Measurements from ENCODE around the gene UBE2Z.
"Not testable (repeated sequence)": the region's sequence is repeated elsewhere in the genome, so short reads cannot be mapped to it uniquely, and the experiment has no call there.

Gene UBE2Z

DNA sequence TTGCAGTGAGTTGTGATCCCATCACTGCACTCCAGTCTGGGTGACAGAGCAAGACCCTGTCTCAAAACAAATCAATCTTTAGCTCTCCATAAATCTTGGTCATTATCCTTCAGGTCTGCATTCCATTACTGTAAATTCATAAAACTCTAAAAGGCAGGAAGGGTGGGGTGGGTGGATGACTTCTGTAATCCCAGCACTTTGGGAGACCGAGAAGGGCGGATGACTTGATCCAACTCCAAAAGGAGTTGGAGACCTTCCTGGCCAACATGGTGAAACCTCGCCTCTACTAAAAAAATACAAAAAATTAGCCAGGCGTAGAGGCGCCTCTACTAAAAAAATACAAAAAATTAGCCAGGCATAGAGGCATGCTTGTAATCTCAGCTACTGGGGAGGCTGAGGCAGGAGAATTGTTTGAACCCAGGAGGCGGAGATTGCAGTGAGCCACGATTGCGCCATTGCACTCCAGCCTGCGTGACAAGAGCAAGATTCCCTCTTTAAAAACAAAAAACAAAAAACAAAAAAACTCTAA lies 2.2 kb upstream of the UBE2Z start:
- no peak for DNase-seq

DNA sequence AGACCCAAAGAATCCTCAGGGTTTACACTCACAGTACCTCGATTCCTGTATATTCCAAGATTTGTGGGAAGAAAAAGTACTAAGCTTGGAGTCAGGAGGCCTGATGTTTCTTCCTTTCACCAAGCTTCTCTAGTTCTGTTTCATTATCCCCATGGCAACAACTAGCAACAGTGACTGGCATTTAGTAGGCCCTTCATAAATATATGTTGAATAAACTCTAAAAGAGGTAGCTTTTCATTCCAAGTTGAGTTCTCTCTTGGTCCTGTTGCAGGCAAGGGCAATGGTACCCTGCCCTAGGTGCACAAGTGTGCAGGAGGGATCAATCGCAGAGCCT lies 527 bp upstream of the UBE2Z start:
- DNase-seq: no peak

DNA sequence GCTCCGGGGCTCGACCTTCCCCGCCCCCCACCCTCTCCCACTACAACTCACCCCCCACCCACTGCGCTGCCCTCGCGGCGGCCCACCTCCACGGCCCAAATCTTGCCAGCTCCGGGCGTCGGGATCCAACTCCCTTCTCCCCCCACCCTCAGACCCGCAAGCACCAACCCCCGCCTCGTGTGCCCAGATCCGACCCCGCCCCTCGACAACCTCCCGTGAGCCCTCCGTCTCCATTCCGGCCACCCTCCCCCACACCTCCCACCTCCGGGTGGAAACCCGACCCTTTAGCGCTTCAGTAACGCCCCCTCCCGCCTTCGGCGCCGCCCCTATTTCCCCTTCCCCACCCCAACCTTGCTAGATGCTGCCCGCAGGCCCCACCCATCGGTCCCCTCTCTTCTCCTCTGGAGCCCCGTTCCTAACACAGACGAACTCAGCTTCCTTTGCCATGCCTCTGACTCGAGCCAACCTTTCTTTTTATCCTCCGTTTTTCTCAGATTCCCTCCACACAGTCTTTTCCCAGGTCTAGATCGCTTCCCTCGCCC lies 717 bp downstream of the UBE2Z start:
- peak; percentile 21 for DNase-seq

DNA sequence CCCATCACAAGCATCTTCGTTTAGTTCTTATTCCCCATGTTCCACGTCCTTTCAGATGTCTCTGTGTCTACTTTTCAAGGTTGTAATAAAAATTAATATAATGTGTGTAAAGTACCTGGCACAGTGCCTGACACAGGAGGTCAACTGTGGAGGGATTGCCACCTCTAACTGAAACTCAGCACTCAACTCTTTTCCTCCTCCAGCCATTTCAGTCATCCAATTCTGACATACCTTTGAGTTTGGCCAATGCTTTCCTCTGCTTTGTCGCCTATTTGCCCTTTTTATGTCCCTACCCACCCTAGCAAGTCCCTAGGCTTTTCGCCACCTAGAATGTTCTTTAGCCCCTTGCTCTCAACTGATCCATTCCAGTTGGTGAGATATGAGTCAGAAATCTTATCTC lies 1.6 kb downstream of the UBE2Z start:
- DNase-seq: no peak

DNA sequence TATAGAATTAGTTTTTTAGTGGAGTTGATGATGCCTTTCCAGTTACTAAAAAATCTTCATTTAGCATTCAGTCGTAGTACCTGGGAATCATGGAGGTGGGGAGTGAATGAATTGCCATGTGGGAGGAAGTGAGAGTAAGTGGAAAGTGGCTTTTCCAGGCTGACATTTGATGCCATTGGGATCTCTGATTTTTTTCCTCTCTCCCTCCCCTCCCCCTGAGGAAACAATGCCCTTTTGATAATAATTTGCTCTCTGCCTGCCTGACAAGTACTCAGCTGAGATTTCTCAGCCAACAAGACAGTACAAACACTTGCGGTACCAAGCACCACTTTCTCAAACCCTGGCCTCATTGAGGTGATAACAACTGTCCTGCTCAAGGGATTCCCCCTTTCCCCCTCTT lies 2.2 kb downstream of the UBE2Z start:
- no peak for DNase-seq

DNA sequence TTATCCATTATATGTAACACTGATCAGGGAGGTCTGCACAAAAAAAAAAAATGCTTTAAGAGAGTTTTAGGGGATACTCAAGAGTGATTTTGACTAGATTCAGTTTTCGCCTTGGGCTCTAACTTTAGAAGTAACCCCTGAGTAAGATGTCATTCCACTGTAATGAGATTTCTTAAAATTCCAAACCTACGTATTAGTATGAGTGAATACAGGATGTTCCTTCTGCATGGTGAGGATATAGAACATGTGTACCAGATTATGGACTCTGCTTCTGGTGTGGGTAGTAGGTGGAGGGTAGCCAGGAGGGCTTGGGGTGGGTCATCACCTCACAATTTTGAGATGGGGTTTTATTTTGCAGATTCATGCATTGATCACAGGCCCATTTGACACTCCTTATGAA lies 4.3 kb downstream of the UBE2Z start:
- no peak for DNase-seq

DNA sequence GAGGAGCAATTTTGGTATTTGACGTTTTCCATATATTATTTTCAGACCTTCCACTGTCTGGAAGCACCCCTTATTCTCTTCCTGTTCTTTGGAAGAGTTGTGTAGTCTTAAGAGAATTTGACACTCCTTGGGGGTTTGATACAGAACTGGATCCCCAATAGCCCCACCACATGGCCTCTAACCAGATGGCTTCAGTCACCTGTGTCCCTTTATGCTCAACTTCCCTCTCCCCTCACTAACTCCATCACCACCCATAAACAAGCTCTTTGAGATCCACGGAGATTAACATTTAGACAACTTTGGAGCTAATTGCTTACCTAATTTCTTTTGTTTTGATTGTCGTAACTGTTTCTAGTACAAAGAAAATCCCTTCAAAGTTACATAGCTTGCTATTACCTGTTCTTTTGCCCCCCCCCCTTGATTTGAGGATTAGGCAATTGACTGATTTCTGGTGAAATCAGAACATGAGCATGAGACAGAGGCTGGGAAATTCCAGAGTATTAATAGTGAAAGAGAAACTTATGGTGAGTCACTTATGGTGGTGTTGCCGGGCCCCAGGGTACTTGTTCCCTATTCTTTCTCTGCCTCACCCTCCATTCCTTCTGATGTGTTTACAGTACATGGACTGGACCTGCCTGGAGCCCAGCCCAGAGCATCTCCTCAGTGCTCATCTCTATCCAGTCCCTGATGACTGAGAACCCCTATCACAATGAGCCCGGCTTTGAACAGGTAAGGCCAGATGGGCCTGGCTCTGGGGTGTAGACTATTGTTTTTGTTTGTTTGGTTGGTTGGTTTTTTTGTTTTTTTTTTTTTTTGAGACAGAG lies 7.5 kb downstream of the UBE2Z start:
- no peak for DNase-seq

DNA sequence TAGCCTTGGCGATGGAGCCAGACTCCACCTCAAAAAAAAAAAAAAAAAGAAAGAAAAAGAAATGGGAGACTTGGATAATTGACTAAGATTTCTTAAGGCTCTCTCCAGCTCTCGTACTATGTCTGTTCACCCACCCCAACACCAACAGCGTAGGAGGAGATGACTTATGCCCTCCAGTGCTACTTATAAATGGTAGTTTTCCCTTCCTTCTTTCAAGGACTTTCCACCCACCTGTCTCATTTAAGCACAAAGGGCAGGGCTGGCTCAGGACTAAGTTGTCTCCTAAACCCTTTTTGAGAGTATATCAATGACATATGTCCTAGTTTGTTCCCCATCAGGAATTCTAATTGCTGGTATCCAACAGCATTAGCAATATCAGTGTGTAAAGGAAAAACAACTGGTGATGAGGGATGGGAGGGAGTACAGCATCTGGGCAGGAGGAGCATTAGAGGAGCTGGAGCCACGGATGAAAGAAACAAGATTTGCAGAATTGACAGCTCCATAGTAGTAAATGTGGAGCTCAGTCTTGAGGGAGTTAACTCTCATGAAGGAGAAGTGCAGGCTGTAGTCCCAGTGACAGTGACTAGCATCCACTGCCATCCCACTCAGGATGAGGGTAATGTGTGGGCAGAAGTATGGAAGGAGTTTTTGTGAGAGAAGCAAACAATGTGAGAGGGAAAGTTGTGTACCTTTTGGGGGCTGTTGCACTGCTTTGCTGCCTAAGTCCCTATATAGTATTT lies 17.2 kb downstream of the UBE2Z start:
- no peak for DNase-seq

DNA sequence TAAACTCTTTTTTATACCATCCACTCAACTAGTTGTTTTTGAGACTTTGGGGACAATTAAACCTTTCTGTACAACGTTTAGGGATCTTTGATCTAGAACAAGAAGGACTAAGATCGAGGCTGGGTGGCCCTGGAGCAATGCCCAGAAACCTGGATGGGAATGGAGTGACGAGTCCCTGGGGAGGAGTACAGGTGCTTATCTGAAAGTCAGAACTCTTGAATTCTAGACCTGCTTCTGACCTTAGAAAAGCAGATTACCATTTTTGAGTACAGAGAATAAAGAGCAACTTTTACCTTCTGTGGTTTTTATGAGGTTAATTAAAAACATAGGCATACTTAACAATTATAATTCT lies 17.8 kb downstream of the UBE2Z start:
- DNase-seq: peak; percentile 1

DNA sequence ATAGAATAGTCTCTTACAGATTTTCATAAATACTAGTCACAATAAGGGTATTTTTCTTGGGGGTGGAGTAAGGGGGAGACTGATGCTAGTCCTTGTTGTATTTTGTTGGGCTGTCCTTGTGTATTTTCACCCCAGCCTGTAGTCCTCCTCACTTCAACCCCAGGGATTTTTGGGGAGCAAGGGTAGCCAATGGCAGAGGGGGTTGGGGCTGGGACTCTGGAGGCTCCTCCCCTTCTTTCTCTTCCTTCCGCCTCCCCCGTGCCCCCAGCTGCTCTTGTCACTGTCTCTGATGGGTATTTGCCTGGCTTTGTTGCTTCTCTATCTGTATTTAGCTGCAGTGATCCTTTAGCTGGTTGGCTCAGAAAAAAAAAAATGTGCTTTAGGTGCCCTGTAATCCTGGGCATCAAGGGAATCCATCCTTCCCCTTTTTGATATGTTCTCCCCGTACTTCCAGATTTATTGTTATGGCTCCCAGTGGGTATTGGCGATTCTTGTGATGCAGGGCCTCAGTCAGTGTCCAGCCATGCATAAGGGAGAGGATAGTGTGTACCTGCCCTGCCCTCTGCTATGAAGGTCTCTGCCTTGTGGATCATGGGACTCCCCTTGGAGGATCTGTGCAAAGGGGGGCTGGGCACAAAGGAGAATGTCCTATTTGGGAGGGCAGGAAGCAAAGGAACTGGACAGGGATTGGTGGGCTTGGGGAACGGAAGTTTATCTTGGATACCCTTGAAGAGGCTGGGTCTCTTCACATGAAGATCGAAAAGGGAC lies 20.0 kb downstream of the UBE2Z start:
- no peak for DNase-seq

DNA sequence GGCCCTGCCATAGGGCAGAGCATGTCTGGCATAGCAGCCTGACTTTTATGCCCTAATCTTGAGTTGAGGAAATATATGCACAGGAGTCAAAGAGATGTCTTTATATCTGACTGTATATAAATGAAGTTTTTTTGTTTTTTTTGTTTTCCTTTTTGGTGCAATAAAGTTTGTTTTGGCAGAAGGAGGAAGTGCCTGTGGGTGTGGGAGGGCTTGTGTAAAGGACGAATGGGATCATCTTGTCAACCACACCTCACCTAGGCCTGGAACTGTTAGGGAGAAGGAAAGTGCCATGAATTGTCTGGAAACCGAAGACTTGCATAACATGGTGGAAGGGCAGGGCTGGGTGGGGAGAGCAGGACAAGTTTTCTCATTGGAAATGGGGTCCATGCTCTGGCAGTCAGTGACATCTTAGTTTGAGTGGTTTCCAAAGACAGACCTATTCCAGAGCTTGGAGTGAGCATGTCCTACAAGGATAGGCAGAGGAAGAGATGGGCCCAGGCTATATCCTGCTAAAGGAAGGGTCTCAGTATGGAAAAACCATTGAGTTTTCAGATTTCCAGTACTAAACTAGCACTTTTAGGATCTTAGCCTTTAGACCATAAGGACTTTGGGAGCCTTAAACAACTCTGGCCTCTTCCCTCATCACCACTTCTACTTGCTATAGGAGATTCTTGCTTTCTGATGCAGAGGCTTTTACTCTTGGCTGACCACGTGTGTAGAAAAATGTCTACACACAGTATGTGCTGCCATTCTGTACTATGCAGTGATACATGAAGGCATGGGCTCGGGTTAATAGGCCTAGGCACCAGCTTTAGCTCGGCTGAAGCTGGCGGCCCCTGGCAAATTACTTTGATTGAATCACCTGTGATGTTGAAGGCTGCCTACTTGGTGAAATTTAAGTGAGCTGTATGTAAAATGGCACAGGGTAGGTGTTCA lies 20.9 kb downstream of the UBE2Z start:
- DNase-seq: no peak

DNA sequence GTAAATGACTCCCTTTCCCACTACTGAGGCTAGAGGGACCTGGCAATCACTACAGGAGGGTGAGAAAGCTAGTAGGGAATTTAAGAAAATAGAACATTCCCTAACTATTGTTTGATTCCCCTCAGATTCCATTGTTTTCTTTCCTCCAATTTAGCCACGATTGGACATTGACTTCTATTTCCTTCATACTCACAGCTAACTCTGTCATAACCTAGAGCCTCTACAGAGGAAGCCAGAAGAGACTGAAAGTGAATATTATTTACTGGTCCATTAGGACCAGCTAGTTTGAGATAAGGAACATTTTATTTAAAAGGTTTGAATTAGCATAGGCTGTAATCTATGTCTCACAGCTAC lies 21.6 kb downstream of the UBE2Z start:
- DNase-seq: no peak

DNA sequence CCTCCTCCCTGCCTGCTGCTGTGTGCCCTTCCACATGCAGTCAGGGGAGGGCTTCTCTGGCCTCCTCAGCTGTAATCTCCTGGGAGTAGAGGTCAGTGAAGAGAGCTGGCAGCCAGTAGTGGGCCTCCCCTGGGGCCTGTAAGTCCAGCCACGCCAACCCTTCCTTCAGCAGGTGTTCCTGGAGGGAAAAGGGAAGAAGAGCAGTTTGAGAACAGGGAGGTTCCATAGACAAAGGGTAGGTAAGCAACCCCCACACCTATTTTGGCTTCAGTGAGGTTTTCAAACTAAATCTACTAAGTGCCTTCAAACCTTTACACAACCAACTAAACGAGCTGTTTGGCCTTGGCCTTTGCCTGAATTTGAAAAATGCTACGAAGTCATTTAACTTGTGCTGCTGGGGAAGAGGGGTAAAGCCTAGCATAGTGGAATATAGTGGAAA lies 22.2 kb downstream of the UBE2Z start:
- DNase-seq: no peak

DNA sequence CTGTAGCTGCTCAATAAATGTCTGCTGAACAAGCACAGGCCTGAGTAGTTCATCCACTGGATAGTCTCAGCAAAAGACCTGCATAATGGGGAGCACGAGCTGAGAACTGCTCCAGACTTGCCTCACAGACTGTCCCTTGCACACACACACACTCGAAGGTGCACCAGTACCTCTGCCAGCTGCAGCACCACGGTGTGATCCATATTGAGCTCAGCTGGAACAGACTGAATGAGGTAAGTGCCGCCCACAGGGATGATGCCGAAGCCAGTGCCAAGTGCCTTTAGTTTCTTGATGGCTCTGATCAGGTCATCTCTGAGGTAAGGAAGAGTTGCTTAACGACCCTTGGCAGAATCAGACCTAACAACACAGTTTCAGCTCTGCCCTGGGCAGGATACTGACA lies 24.8 kb downstream of the UBE2Z start:
- DNase-seq: no peak

DNA sequence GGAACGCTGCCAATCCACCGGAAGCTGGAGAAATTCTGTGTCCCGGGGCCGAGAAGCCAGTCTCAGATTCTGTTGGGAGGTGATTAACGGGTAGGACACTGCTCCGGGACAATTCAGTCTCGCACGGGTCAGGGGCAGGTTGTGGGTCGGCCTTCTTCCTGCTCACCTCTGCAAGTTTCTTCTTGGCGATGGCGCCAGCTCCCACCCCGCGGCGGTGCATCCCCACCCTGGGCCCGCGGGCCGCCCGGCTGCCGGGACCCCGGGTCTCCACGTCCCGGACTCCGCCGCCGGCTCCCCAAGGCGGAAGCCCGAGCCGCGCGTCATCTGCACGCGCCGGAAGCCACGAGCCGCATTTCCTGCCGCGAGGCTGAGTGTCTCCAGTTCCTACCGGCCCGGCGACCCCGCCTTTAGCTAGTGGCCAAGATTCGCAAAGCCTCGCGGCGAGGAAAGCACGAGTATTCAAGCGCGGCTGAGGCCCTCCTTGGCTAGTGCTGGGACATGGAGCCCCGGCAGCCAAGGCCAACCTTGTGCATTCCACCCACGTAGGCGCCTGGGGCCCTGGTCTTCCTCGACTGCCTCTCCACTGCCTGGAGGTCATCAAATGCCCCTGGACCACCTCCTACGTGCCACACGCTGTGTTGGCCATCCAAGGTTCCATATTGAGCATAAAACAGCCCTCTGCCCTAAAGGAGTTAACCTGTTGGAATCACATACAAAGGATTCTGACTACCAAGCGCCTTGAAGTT lies 36.5 kb downstream of the UBE2Z start, which contains the start of gene SNF8:
TSS of gene SNF8 (minus strand) at position 328 of the 746 bp plus-strand sequence. CDS start at position 220, 108 bp downstream.
- peak; percentile 63 for DNase-seq

DNA sequence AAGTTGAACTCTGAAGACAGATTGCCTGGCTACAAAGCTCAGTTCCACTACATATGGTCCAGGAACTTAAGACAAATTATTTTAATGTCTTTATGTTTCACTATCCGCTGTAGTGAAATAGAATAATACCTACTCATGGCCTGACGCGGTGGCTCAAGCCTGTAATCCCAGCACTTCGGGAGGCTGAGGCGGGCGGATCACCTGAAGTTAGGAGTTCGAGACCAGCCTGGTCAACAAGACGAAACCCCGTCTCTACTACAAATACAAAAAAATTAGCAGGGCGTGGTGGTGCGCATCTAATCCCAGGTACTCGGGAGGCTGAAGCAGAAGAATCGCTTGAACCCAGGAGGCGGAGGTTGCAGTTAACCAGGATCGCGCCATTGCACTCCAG lies 37.0 kb downstream of the UBE2Z start:
- DNase-seq: not testable (repeated sequence)

DNA sequence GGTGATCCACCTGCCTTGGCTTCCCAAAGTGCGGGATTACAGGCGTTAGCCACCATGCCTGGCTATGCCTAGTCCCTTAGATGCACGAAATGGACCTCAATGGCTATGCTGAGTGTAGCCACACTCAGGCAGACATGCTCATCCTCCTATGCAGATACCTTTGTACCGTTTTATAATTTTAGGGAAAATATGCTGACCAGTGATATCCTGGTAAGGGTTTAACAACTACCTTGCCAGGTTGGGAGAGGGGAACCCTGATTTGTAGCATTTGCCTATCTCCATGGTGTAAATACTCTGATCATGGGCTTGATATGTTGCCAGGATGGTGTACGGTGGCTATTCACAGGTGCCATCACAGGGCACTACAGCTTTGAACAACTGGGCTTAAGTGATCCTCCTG lies 43.4 kb downstream of the UBE2Z start:
- DNase-seq: no peak

DNA sequence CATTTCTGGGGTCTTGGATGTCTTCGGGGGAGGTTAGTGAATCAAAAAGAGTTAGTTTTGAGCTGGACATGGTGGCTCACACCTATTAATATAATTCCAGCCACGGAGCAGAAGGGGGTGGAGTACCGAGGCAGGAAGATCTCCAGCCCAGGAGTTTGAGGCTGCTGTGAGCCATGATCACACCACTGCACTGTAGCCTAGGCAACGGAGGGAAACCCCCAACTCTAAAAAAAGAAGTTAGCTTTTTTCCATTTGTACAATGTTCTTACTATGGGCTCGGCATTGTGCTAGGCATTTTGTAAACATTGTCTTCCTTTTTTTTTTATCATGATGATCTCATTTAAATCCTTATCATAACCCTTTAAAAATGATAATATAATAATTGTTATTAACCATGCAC lies 44.7 kb downstream of the UBE2Z start:
- DNase-seq: no peak

DNA sequence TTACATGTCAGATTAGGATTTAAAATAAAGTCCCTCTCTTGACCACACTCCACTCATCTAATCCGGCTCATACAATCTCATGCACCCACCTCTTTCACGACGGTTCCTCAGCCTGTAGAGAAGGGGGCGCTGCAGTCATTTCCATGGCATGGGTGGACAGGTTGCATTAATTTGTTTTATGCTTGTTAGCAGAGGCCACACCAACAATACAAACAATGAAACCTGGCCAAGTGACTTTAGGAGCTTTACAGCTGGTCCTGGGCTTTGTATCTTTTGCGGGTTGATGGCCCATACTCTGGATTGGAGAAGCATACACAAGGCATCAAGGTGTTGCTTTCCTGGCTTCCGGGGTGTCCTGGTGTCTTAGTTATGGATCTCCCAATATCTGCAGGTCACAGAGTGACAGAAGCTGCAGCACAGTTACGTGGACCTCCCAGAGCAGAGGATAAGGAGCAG lies 46.1 kb downstream of the UBE2Z start:
- no peak for DNase-seq

DNA sequence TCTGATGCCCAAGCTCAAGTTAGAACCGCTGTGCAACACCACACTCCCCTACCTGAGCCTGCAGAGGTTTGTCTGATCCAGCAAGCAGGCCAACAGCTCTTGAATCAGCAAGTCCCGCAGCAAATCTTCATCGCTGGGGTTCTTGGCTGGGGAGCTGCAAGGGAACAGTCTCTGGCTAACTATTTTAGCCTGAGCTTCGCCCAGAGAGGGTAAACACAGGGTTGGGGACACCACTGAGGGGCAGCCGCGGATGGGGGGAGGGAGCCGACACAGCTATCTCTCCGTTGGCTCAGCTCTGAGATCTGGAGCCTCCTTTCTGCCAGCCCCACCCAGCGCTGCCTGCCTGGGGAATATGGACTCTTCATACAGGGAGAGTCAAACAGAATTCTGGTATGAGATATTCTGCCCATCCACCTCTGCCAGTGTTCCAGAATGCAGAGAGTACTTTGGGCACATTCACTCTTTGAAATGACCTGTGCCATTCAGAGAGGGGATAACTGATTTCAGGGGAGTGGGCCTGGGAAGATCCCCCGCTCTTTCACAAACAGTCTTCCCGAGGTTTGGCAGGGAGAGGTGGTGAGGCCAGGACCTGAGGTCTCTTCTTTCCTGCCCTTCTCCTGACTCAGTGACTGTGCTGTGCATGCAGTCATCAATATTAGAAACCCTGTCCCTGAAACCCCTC lies 52.8 kb downstream of the UBE2Z start:
- no peak for DNase-seq

All from DMS153 (cell line).